ENCODE results near the gene FBXO10.

Gene FBXO10

GRCh38 chr9:37593883-37594448 is 17.8 kb upstream of the FBXO10 start:
- DNase-seq: no peak

DNA sequence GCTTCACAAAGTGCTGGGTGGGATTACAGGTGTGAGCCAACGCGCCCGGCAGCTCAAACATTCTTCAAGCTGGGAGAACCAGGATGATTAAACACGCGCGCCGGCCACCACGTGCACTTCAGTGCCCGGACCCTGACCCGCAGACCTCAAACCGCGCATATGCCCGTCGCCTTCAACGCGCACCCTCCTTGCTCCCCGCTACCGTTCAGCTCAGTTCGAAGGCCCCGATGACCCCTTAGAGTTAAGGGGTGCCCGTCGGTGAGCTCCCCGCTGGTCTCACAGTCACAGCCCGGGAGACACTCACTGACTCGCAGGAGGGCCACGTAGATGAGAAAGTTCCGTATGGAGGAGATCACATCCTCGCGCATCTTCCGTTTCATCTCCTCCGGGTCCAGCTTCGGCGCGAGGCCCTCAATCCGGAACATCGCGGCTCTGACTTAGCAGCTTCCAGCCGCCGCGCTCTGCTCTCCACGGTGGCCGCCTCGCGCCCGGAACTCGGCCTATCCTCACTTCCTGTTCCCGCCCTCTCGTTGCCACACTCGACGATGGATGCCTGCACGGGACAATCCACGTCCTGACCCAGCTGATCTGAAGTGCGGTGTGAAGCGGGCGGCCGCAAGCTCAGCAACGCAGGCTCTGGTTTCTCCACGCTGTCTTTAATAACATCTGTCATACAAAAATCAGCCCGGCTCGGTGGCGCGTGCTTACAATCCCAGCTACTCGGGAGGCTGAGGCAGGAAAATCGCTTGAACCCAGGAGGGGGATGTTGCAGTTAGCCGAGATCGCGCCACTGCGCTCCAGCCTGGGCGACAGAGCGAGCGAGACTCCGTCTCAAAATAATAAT is 16.1 kb upstream of the FBXO10 start, which contains the start of gene TOMM5:
Gene TOMM5, minus strand, starts transcription at position 490 of the 844 bp plus-strand sequence. Its CDS starts 65 bp downstream, at position 425.
- peak; percentile 91 for DNase-seq

- DNase-seq: no peak
Observed at GRCh38 chr9:37587521-37587920, 11.3 kb upstream of the FBXO10 start.

DNA sequence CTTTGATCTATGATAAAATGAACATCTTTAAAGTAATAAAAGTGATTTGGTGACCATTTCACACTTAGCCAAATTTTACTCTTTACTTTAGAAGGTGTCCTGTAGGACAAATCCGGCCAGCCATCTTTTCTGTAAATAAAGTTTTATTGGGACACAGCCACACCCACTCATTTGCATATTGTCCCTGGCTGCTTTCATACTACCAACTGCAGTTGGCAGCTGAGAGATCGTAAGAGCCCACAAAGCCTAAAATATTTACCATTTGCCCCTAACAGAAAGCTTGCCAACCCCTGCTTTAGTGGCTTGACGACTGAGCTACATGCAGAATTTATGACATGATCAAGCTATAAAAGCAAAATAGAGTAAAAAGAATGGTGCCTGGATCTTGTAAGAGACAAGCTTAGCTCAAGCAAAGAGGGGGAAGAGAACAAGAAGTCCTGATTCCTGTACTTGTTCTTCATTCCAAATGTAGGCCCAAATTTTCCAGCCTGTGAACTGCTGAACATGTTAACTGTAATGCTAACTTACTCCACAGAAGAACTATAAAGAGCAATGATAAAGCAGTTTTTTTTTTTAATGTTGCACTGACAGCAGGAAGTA is 7.4 kb upstream of the FBXO10 start:
- DNase-seq: no peak

DNA sequence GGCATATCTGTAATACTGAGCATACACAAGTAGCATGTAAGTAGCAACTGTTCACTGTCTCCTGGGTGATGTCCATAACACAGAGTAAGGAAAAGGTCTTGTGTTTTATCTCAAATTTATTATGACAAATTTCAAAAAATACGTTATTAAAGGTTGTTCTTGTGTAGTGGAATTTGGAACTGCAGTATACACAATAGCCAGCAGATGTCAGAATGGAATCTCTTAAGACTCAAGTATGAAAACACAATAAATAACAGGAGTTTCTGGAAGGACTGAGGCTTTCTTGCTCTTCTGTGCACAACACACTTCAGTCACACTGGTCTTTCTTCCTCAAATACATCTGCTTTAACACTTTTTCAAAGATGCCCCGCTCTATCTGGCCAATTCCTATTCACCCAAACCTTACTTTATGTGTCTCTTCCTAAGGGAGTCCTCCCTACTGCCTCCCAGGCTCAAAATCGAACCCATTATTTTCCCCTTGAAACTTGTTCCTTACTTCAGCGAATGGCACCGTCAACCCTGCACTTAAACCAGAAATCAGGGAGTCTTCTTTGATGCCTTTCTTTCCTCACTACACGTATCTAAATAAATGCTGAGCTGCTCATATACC is 6.5 kb upstream of the FBXO10 start:
- no peak for DNase-seq

GRCh38 chr9:37575511-37575914 is 667 bp downstream of the FBXO10 start:
- no peak for DNase-seq

DNA sequence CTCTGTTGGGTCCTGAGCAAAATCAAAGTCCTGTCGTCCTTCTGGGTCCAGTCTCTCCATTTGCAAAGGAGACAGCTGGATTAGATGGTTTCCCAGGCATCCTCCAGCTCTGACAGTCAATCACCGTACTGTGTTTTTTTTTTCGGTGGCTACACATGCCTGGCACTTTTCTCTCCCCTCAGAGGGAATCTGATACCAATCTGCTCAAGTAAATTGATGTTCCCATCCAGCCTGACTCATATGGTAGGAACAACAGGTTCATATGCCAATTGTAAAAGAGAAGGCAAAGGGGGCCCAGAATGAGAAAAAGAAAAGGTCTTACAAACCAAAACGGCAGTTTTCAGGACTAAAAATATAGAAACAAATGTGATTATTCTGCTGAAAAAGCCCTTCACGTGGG is 1.2 kb downstream of the FBXO10 start:
- no peak for DNase-seq

DNA sequence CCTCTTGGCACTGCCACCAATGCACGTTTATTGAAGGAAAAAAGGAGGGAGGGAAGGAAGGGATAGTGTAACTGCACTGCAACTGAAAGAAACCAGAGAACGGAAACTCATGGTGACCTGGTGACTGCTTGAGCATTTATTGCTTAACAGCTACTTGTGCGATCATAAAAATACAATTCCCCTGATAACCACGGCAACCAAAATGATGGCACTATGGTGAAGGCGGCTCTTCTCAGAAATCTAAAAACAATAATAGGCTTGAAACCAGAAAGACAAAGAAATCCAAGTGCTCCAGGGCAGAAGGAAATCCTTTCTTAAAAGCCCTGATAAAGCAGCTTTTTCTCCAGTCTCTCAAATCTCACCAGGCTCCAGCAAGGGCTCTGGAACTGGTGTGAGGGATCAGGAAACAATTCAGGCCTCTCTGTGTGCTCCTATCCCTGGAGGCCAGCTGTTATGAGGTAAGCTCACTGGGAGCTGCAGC is 1.9 kb downstream of the FBXO10 start:
- no peak for DNase-seq

GRCh38 chr9:37571282-37571681 is 4.9 kb downstream of the FBXO10 start:
- no peak for DNase-seq

DNA sequence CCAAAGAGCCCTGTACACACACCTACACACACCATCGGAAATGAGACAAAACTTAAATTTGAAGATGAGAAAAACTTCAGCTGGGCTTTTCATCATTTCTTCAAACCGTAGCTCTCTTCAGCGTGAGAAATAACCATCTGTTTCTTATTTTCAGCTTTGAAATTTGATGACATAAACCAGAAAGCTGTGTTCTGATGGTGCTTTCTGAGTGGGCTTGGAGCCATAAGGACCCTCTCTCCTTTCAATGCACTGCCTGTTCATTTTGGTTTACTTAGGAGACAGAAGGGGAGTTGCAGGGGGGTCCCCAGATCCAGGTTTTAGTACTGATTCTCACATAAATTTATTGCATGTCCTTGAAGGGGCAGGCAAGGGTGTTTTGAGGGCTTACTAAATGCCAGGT is 9.5 kb downstream of the FBXO10 start:
- DNase-seq: no peak

GRCh38 chr9:37565661-37566618 is 10.2 kb downstream of the FBXO10 start:
- no peak for DNase-seq

DNA sequence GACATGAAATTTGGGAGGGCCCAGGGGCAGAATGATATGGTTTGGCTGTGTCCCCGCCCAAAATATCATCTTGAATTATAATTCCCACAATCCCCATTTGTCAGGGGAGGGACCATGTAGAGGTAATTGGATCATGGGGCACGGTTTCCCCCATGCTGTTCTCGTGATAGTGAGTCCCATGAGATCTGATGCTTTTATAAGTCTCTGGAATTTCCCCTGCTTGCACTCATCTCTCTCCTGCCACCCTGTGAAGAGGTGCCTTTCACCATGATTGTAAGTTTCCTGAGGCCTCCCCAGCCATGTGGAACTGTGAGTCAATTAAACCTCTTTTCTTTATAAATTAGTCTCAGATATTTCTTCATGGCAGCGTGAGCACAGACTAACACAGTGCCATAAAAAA is 11.3 kb downstream of the FBXO10 start:
- DNase-seq: no peak

GRCh38 chr9:37563806-37564513 is 12.2 kb downstream of the FBXO10 start:
- DNase-seq: no peak

GRCh38 chr9:37562826-37563225 is 13.4 kb downstream of the FBXO10 start:
- DNase-seq: no peak

GRCh38 chr9:37561682-37562081 is 14.5 kb downstream of the FBXO10 start:
- no peak for DNase-seq

- DNase-seq: no peak
Observed at GRCh38 chr9:37559855-37560592, 16.2 kb downstream of the FBXO10 start.

DNA sequence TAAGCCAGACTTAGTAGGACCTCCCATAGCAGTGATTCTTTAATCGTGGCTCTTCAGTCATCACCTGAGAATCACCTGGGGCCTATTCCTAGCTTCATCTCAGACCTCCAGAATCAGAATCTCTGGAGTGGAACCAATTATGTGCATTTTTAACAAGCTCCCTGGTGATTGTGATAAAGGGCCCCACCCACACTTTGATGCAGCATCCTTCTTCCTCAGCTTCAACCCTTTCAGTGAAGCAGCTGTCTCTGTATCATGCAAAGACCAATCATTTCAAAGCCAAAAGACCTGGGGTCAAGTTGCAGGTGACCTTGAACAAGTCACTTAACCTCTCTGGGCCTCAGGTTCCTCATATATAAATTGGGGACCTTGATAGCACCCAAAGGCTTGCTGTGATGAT is 17.1 kb downstream of the FBXO10 start:
- no peak for DNase-seq

DNA sequence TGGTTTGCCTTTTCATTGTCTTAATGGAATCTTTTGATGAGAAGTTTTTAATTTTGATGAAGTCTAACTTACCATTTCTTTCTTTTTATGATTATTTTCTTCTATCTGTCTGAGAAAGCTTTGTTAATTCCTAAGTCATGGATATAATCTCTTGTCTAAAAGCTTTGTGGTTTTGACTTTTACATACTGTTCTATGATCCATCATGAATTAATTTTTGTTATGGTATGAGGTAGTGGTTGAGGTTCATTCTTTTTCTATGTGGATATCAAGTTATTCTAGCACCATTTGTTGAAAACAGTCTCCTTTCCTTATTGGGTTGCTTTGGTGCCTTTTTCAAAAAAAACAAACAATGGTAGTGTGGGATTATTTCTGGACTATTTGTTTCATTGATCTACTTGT is 20.4 kb downstream of the FBXO10 start:
- no peak for DNase-seq

GRCh38 chr9:37554318-37554717 is 21.9 kb downstream of the FBXO10 start:
- DNase-seq: no peak

DNA sequence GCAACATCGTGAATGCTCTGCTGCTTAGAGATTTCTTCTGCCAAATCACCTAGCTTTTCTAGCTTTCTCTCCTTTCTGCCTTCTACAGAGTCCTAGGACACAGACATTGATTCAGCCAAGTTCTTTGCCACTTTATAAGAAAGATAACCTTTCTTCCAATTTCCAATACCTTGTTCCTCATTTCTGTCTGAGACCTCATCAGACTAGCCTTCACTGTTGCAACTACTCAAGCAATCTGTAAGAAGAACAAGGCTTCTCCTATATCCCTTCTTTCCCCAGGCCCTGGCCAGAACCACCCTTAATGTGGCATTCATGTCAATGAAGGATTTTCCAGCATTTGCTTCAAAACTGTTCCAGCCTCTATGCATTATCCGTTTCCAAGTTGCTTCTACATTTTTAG is 24.3 kb downstream of the FBXO10 start:
- no peak for DNase-seq

GRCh38 chr9:37551468-37551867 is 24.7 kb downstream of the FBXO10 start:
- DNase-seq: no peak
